Brain microvascular endothelial cell (primary cell): ENCODE data around the gene COX5B.
"Not testable (repeated sequence)": the region's sequence is repeated elsewhere in the genome, so short reads cannot be mapped to it uniquely, and the experiment has no call there.

Experiments
- DNase-seq: peaks from one replicate; pipeline ENCODE4 v3.0.0-alpha.2; 2020
- H3K27ac ChIP-seq: fragments of 250-450 bp; sonication (Bioruptor Pico); 2 replicates; pipeline ENCODE4 v1.5.1; 2020; ENCODE audit warnings: mild to moderate bottlenecking, moderate library complexity
- H3K27me3 ChIP-seq: fragments of 250-450 bp; sonication (Bioruptor Pico); replicated peaks from 2 replicates; pipeline ENCODE4 v1.5.1; 2020; ENCODE audit warnings: mild to moderate bottlenecking
- H3K36me3 ChIP-seq: fragments of 250-450 bp; sonication (Bioruptor Pico); replicated peaks from 2 replicates; pipeline ENCODE4 v1.5.1; 2020; ENCODE audit warnings: mild to moderate bottlenecking
- H3K4me3 ChIP-seq: 2 replicates; pipeline ENCODE4 v1.5.1; 2011; ENCODE audit warnings: low read depth, mild to moderate bottlenecking, control low read depth, low read length, moderate library complexity
- in situ Hi-C: cut with HindIII; loops from 2 replicates; pipeline ENCODE4 v1.10.0; 2017; ENCODE audit warnings: low sequenced_read_pairs, low pct_ligation_motif_present
- TF ChIP-seq, protein P1 (sequence below): IDR thresholded peaks from 2 replicates; pipeline ENCODE4 v1.5.1; 2011; ENCODE audit warnings: low read depth, mild to moderate bottlenecking, moderate library complexity, low read length, control low read depth, inconsistent platforms; ENCODE audit errors: missing control alignments

Gene COX5B

DNA sequence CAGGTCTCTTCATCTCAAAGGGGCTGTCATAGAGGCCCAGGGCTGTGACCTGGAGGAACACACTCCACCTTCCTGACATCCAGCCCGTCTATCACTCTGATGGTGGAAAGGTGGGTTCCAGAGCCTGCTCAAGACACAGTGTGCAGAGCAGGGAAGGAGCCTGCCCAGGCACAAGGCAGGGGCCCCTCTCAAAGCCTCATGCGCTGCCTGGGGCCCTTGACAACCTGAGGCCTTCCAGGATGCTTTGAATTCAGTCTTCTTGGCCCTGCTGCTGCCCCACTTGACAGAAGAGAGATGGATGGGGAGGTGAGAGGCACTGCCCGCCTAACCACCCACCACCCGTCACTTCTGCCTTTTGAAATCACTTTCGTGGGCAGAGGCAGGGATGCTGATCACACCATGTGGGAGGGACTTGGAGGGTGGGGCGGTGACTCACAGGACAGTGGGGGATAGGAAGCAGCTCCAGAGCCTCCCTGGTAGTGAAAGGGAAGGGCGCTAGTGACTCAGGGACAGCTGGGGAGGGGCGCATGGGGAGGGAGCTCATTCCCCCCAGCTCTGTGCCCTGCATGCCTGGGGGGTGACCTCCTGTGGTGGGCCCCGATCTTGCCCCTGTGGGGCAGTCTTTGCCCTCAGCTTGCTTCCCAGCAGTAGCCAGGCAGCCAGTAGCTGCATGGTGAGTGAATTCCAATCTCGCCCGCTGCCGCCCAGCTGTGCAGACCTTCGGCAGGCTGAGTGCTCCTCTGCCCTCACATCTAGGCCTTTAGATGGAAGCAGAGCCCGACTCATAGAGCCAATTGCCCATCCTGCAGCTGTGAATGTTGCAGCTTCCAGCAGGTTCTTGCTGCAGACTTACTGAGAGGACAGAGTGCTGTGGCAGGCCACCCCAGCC lies 26.7 kb upstream of the COX5B start:
- H3K27me3 ChIP-seq, H3K36me3 ChIP-seq, H3K4me3 ChIP-seq, in situ Hi-C loops, H3K27ac ChIP-seq: not testable (repeated sequence)
- TF ChIP-seq, protein P1, sequence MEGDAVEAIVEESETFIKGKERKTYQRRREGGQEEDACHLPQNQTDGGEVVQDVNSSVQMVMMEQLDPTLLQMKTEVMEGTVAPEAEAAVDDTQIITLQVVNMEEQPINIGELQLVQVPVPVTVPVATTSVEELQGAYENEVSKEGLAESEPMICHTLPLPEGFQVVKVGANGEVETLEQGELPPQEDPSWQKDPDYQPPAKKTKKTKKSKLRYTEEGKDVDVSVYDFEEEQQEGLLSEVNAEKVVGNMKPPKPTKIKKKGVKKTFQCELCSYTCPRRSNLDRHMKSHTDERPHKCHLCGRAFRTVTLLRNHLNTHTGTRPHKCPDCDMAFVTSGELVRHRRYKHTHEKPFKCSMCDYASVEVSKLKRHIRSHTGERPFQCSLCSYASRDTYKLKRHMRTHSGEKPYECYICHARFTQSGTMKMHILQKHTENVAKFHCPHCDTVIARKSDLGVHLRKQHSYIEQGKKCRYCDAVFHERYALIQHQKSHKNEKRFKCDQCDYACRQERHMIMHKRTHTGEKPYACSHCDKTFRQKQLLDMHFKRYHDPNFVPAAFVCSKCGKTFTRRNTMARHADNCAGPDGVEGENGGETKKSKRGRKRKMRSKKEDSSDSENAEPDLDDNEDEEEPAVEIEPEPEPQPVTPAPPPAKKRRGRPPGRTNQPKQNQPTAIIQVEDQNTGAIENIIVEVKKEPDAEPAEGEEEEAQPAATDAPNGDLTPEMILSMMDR = peak; percentile 8
- DNase-seq = peak; percentile 38

DNA sequence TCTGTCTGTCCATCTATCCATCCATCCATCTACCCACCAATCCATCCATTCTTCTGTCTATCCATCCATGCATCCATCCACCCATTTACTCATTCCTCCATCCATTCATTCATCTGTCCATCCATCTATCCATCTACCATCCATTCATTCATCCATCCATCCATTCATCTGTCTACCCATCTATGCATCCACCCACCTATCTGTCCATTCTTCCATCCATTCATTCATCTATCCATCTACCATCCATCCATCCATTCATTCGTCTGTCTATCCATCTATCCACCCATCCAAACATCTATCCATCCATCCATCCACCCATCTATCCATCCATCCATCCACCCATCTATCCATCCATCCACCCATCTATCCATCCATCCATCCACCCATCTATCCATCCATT lies 25.4 kb upstream of the COX5B start:
- H3K36me3 ChIP-seq, H3K27ac ChIP-seq, in situ Hi-C loops, H3K4me3 ChIP-seq, DNase-seq, H3K27me3 ChIP-seq: not testable (repeated sequence)

DNA sequence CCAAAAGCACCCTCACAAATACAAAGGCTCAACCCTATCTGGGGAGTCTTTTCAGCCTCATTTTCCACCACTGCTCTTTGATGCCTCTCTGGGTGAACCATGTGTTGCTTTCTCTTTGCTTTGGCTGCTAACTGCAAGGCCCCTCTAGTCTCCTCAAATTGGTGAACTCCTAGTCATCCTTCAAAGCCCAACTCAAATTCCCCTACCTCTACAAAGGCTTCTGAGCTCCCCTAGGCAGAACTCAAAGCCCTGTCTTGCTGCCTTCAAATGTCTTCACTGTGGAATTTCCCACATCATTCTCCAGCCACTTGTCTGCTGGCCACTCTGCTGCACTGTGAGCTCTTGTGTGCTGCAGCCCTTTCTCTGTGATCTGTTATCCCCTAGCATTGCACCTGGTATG lies 22.9 kb upstream of the COX5B start:
- in situ Hi-C loops = not testable (repeated sequence)

DNA sequence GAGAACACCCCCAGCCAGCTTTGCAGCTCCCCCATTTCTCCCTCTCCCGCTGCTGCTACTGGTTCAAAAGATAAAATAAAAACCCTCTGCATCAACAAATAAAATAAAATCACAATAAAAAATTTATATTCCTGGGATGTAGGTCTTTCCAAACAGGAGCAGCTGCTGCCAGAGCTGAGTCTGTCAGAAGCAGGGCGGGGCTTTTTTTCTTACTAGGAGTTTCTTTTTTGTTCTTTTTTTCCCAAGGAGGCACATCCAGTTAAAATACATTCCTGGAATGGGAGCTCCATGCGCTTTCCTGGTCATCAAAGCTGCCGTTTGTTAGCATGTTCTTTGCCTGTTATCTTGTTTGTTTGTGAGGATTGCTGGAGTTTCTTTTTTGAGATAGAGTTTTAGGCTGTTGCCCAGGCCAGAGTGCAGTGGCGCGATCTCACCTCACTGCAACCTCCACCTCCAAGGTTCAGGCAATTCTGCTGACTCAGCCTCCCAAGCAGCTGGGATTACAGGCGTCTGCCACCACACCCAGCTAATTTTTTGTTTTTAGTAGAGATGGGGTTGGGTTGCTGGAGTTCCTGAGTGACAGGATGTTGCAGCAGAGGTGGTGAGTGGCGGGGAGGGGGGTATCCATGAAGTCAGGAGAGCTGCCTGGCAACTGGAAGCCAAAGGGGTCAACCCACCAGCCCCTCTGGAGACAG lies 20.4 kb upstream of the COX5B start:
- H3K4me3 ChIP-seq, in situ Hi-C loops, DNase-seq, H3K27ac ChIP-seq, H3K27me3 ChIP-seq, H3K36me3 ChIP-seq: not testable (repeated sequence)

More for the DNA sequence above, 22.9 kb upstream of the COX5B start:
- H3K27me3 ChIP-seq, H3K27ac ChIP-seq, H3K4me3 ChIP-seq, DNase-seq, H3K36me3 ChIP-seq: not testable (repeated sequence)

DNA sequence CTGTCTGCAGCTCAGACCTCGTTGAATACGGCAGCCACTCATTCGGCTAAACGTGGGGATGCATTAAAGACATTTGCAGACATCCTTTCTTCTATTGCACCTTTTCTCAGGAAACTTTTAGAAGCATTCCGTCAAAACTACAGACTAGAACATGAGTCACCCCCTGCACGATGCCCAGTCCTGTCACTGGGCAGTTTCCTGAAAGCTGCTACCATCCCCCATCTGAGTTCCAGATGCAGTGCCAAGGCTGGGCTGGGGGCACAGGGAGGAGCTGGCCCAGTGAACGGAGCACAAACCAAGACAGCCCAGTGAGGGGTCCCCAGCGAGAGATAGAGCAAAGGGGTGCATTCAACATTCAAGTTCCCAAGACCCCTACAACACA lies 19.8 kb upstream of the COX5B start:
- in situ Hi-C loops, H3K36me3 ChIP-seq, H3K27ac ChIP-seq, H3K4me3 ChIP-seq, DNase-seq, H3K27me3 ChIP-seq: not testable (repeated sequence)

DNA sequence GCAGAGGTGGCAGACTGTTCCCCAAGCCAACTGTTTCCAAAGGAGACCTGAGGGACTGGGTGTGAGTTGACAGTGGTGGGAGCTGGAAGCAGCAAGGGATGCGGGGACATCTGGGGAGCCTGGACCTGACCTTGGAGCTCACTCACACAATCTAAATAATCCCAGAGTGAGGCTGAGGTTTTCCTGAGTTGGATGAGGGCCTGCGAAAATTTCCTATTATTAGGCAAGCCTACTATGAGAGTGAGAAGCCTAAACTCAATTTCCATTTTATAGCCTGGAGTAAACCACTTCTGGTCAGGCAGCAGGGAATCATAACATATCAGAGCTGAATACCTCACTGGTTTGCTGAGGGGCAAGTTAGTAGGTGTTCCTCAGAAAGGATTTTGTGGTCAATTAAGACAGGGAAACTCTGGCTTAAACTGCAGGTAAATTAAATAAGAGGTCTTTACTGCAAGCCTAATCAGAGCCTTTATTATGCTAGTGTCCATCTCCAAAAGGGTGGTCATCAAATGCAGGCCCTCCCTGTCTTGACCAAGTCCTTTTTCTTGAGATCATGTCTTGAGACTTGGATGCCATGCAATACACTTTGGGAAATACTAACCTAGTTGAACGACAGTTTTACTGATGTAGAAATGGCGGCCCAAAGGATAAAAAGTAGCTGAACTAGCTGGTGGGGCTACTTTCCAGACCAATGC lies 1.7 kb upstream of the COX5B start:
- in situ Hi-C loops = no loop called here
- Histone ChIP-seq H3K27ac (no peak overlapping the region), H3K36me3 (peaks cover 22% of the 10 kb centered on the region), H3K4me3 (no peak overlapping the region), H3K27me3 (no peaks in the 10 kb centered on the region)
- TF ChIP-seq, protein P1 = no peak
- DNase-seq = no peak

DNA sequence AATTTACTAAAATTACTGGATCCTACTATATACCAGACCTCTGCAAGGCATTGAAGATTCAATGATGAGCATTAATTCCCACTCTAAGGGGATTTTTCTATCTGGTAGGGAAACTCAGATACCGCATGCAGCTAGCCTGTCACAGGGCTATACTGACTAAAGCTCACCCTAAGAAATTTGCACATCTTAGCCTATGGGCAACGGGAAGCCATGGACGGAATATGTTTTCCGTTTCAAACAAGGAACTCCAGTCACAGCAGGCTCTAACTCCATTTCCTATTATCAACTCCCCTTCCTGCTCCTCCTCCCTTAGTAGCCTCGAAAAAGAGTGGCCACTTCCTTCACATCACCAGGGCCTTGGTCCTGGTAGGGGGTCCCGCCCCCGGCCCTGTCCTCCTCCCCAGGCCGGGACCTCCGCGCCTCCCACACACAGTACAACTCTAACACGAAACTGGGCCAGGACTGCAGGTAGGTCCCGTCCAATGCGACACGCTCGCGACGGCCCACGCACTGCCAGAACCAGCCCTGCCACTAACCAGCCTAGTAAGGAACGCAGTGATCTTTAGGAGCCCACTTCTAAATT lies 659 bp upstream of the COX5B start:
- peak overlapping the region; percentile 34 for H3K27ac ChIP-seq
- H3K27me3 ChIP-seq = no peaks in the 10 kb centered on the region
- H3K36me3 ChIP-seq = peaks cover 23% of the 10 kb centered on the region
- DNase-seq = no peak
- peak overlapping the region; percentile 99 for H3K4me3 ChIP-seq
- in situ Hi-C loops = no loop called here
- TF ChIP-seq, protein P1 = no peak
